Measurements from ENCODE around the gene SKOR1.

DNA sequence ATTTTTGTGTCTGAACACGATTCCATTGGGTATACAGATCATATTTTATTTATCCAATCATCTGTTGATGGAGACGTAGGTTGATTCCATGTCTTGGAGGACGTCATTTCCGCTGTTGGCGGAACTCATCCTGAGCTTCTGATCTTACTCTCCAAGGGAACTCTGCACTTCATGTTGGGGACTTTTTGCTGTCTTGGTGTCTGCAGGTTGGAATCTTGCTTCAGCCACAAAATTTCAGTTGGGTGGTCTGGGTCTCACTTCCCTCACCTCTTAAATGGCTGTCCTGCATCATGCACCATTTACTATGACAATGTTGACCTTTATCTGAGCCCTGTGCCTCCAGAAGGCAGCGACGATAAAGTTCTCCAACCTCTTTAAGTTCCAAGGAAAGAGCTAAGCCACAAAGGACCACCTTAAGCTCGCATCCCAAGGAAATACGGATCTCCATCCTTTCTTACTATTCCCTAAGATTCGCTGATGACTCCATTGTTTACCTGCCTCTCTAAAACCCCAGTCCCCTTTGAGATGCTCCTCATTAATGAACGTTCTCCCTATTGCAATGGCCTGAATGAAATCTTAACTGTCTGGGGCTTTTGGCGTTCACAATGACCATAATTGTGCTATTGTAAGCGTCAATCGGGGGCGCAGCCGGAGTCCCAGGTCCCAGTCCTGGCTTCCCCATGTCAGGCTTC is 37.6 kb downstream of the SKOR1 start:
- TF ChIP-seq, protein P1, sequence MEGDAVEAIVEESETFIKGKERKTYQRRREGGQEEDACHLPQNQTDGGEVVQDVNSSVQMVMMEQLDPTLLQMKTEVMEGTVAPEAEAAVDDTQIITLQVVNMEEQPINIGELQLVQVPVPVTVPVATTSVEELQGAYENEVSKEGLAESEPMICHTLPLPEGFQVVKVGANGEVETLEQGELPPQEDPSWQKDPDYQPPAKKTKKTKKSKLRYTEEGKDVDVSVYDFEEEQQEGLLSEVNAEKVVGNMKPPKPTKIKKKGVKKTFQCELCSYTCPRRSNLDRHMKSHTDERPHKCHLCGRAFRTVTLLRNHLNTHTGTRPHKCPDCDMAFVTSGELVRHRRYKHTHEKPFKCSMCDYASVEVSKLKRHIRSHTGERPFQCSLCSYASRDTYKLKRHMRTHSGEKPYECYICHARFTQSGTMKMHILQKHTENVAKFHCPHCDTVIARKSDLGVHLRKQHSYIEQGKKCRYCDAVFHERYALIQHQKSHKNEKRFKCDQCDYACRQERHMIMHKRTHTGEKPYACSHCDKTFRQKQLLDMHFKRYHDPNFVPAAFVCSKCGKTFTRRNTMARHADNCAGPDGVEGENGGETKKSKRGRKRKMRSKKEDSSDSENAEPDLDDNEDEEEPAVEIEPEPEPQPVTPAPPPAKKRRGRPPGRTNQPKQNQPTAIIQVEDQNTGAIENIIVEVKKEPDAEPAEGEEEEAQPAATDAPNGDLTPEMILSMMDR (IDR thresholded peaks at IDR 0.05), result no peak
- TF ChIP-seq EP300 (IDR thresholded peaks at IDR 0.05; ENCODE audit: low read depth), result no peak

Data from transverse colon (tissue), 3 donors.